DOHH2 (cell line): ENCODE measurements around the gene BPIFB1.

ENCODE experiments used
- CTCF ChIP-seq: fragments of 200-600 bp; sonication (generic); IDR thresholded peaks from one replicate; pipeline ENCODE4 v1.5.1; 2014; ENCODE audit warnings: antibody characterized with exemption, mild to moderate bottlenecking, low read depth, low read length; ENCODE audit not compliant: poor library complexity, severe bottlenecking
- EZH2phosphoT487 ChIP-seq: fragments of 200-600 bp; sonication (generic); IDR thresholded peaks from 2 replicates; pipeline ENCODE4 v1.6.1; 2017; ENCODE audit warnings: borderline replicate concordance, mild to moderate bottlenecking, antibody characterized with exemption, low read length, moderate library complexity, mixed read lengths

- peak; percentile 99 for TF ChIP-seq CTCF
- no peak for TF ChIP-seq EZH2phosphoT487
Measured at GRCh38 chr20:33291830-33292355, 8.9 kb downstream of the BPIFB1 start.
